NCI-H345 treated with DMSO at 0.1 percent for 48 hours (cell line): ENCODE measurements around the gene FBXW11.
"Not testable (repeated sequence)": the region's sequence is repeated elsewhere in the genome, so short reads cannot be mapped to it uniquely, and the experiment has no call there.

Experiments used
- DNase-seq: peaks from one replicate; lab custom pipeline; 2025; ENCODE audit not compliant: unreplicated experiment; lab: John Stamatoyannopoulos, UW

FBXW11 gene

GRCh38 chr5:171956314-171956713, 50.1 kb downstream of the FBXW11 start:
- DNase-seq = no peak

GRCh38 chr5:171955761-171956160, 50.7 kb downstream of the FBXW11 start:
- DNase-seq = no peak

GRCh38 chr5:171954721-171955120, 51.7 kb downstream of the FBXW11 start:
- no peak for DNase-seq

- no peak for DNase-seq
Observed at GRCh38 chr5:171953860-171954701, 52.4 kb downstream of the FBXW11 start.

GRCh38 chr5:171952021-171952420, 54.4 kb downstream of the FBXW11 start:
- DNase-seq = no peak

GRCh38 chr5:171951218-171951617, 55.2 kb downstream of the FBXW11 start:
- DNase-seq = no peak

GRCh38 chr5:171946000-171946781, 60.2 kb downstream of the FBXW11 start:
- no peak for DNase-seq

- no peak for DNase-seq
Observed at GRCh38 chr5:171945476-171945875, 61.0 kb downstream of the FBXW11 start.

GRCh38 chr5:171945066-171945465, 61.4 kb downstream of the FBXW11 start:
- DNase-seq = no peak

- DNase-seq = not testable (repeated sequence)
Observed at GRCh38 chr5:171942112-171942516, 64.3 kb downstream of the FBXW11 start.

GRCh38 chr5:171941675-171942074, 64.8 kb downstream of the FBXW11 start:
- DNase-seq = not testable (repeated sequence)

- DNase-seq = not testable (repeated sequence)
Observed at GRCh38 chr5:171941275-171941674, 65.2 kb downstream of the FBXW11 start.

- no peak for DNase-seq
Observed at GRCh38 chr5:171939951-171940350, 66.5 kb downstream of the FBXW11 start.

- DNase-seq = no peak
Observed at GRCh38 chr5:171938358-171938757, 68.1 kb downstream of the FBXW11 start.

GRCh38 chr5:171937351-171937750, 69.1 kb downstream of the FBXW11 start:
- no peak for DNase-seq

GRCh38 chr5:171934586-171934985, 71.9 kb downstream of the FBXW11 start:
- no peak for DNase-seq

GRCh38 chr5:171931163-171931562, 75.3 kb downstream of the FBXW11 start:
- no peak for DNase-seq

GRCh38 chr5:171927345-171927941, 79.0 kb downstream of the FBXW11 start:
- DNase-seq = no peak

GRCh38 chr5:171926311-171926710, 80.1 kb downstream of the FBXW11 start:
- no peak for DNase-seq

GRCh38 chr5:171924493-171925122, 81.8 kb downstream of the FBXW11 start:
- DNase-seq = no peak

- DNase-seq = no peak
Observed at GRCh38 chr5:171920765-171921391, 85.6 kb downstream of the FBXW11 start.
